BJ (cell line): ENCODE measurements around the gene RPE65. TPM values are rescaled to one million over a fixed set of nuclear protein-coding genes. Genes with fewer than 3 reads are reported as not detected.

ENCODE experiments used
- CTCF ChIA-PET: fragments of 350-600 bp; formaldehyde crosslinking; extraction: SDS; loops from one replicate; lab custom pipeline; 2021; ENCODE audit warnings: antibody characterized with exemption, inconsistent platforms; lab: Yijun Ruan, JAX
- POLR2A ChIA-PET: fragments of 300-600 bp; sonication (Branson Sonifier 250); formaldehyde crosslinking; extraction: SDS; loops from one replicate; lab custom pipeline; 2021; ENCODE audit warnings: antibody characterized with exemption; lab: Charles Lee
- DNase-seq: peaks from one replicate; pipeline ENCODE4 v3.0.0-alpha.2; 2011; ENCODE audit warnings: low read depth
- H3K27me3 ChIP-seq: 2 replicates; pipeline ENCODE4 v1.6.0; 2011; ENCODE audit warnings: low read length; ENCODE audit not compliant: control insufficient read depth, insufficient read depth
- H3K36me3 ChIP-seq: 2 replicates; pipeline ENCODE4 v1.5.1; 2011; ENCODE audit warnings: low read length; ENCODE audit not compliant: control insufficient read depth, insufficient read depth
- H3K4me3 ChIP-seq: 2 replicates; pipeline ENCODE4 v1.5.1; 2011; ENCODE audit warnings: low read depth, mild to moderate bottlenecking, control low read depth, low read length
- polyA plus RNA-seq: library from polyadenylated mRNA; depleted of rRNA; stranded (reverse); fragments of >200 nt; gene quantifications from 2 replicates; pipeline ENCODE4 v1.2.3, GENCODE V29; 2011
- TF ChIP-seq, protein P1 (sequence below): IDR thresholded peaks from 2 replicates; pipeline ENCODE4 v1.5.1; 2011; ENCODE audit warnings: low read depth, mild to moderate bottlenecking, control low read depth, inconsistent platforms, low read length, moderate library complexity; ENCODE audit not compliant: insufficient read depth

The RPE65 gene
- polyA plus RNA-seq, 1 experiment = not detected

DNA sequence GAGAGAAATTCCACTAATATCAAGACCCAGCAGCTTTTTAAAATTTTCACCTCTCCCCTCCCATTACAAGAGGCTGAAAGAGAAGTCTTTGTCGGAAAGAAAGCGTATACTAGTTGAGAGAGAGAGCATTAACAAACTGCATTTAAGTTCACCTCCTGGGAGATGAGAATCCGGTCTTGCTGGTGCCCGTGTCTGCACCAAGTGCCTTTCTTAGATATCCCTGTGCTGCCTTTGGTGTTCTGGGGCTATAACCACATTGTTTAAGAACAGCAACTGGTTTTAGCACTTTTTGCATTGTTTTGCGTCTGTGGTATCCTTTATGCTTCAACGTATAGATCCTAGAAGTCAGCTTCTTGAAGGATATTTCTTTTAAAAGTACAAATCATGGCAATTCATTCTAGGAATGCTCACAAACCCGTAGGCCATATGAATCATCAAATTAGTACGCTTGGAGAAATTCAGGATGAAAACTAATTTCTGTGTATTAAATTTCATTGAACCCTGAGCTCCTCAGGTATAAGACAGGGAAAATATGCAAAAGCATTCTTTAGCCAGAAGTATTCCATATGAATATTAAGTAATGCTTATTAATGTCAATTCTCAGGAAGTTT lies 3.4 kb upstream of the RPE65 start:
- Histone ChIP-seq H3K36me3 (no peaks in the 10 kb centered on the region), H3K4me3 (no peak overlapping the region), H3K27me3 (no peaks in the 10 kb centered on the region; the same call in 1 of the 2 replicates)
- ChIA-PET CTCF (interaction anchor here (0.6 to 1.5 kb wide), 4 partner anchors 10 to 26 kb away, joined by 3 to 5 read pairs (median 3); no protein-coding TSS in a partner anchor), POLR2A (no interaction called here)
- no peak for DNase-seq
- TF ChIP-seq, protein P1, sequence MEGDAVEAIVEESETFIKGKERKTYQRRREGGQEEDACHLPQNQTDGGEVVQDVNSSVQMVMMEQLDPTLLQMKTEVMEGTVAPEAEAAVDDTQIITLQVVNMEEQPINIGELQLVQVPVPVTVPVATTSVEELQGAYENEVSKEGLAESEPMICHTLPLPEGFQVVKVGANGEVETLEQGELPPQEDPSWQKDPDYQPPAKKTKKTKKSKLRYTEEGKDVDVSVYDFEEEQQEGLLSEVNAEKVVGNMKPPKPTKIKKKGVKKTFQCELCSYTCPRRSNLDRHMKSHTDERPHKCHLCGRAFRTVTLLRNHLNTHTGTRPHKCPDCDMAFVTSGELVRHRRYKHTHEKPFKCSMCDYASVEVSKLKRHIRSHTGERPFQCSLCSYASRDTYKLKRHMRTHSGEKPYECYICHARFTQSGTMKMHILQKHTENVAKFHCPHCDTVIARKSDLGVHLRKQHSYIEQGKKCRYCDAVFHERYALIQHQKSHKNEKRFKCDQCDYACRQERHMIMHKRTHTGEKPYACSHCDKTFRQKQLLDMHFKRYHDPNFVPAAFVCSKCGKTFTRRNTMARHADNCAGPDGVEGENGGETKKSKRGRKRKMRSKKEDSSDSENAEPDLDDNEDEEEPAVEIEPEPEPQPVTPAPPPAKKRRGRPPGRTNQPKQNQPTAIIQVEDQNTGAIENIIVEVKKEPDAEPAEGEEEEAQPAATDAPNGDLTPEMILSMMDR = no peak

DNA sequence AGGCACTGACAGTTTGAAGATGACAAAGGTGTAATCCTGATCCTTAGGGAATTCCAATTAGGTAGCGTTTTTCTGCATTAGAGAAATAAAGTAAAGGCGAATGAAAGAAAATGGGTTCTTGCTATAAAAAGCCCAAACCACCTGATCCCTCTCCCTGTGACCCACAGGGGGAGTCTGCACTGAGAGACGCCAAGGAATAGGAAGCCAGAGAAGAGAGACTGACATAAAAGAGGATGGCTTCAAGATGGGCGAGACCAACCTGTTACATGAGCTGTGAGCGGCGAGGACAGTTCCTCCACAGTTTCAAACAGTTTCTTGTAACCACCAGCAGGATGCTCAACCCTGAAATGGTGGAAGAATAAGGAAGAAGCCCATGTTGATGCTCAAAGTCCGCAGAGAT lies 1.4 kb downstream of the RPE65 start:
- no peaks in the 10 kb centered on the region for H3K36me3 ChIP-seq
- TF ChIP-seq, protein P1 = no peak
- POLR2A ChIA-PET = no interaction called here
- no peak overlapping the region for H3K4me3 ChIP-seq
- CTCF ChIA-PET = interaction anchor here (0.9 to 1.0 kb wide), 2 partner anchors 12 to 49 kb away, joined by 3 to 5 read pairs; partner anchors contain the start of gene DEPDC1
- H3K27me3 ChIP-seq = no peaks in the 10 kb centered on the region; the same call in 1 of the 2 replicates
- no peak for DNase-seq

DNA sequence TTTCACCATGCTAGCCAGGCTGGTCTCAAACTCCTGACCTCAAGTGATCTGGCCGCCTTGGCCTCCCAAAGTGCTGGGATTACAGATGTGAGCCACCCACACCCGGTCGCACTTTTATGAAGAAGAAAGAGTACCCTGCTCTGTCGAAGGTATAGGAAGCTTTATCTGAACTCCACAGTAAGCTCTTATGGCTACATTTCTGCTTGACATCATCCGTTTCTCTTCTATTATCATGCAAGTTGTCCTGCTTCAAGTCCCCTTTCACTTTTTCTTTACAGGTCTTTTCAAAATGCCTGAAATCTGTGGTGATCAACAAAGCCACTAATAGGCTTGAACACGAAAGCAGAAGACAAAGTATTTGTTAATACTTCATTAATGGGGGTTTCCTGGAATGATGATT lies 4.0 kb downstream of the RPE65 start:
- no peaks in the 10 kb centered on the region; the same call in 1 of the 2 replicates for H3K27me3 ChIP-seq
- no peak overlapping the region for H3K4me3 ChIP-seq
- ChIA-PET CTCF (interaction anchor here (1.2 kb wide), 1 partner anchor 8 kb away, joined by 4 read pairs; no protein-coding TSS in a partner anchor), POLR2A (no interaction called here)
- no peaks in the 10 kb centered on the region for H3K36me3 ChIP-seq
- DNase-seq = no peak
- TF ChIP-seq, protein P1 = no peak

DNA sequence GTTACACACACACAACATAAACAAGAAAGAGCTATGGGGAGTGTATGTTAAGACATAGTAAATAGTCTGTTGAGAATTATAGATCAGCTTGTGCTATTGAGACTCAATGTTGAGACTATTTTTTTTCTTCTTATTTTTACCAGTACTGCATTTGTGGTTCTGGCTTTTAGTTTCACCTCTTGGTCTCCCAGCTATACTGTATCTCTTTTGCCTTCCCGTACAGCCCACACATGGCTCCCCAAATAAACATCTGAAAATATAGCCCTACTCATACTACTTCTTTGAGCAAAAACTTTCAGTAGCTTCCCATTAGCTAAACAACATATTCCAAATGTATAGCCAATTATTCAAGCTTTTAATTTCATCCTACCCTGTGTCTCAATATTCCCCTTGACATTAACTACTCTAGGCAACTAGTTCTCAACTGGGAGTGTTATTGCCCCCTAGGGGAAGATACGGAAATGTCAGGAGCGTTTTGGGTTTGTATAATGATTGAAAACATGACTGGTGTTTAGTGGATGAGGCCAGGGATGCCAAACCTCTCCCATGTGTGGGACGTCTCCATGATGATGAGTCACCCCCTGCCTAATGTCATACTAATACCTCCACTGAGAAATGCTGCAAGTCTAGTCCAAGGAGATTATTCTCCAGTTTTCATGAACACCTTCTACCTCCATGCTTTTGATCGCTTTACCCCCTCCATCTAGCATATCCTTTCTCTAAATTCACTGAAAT lies 6.8 kb downstream of the RPE65 start:
- POLR2A ChIA-PET = no interaction called here
- H3K27me3 ChIP-seq = no peaks in the 10 kb centered on the region
- CTCF ChIA-PET = interaction anchor here (0.6 to 2.6 kb wide), 13 partner anchors 10 to 326 kb away, joined by 3 to 19 read pairs (median 3); no protein-coding TSS in a partner anchor

More for the DNA sequence above, 6.8 kb downstream of the RPE65 start:
- Histone ChIP-seq H3K36me3 (no peaks in the 10 kb centered on the region), H3K4me3 (no peak overlapping the region)
- peak; percentile 2 for DNase-seq
- TF ChIP-seq, protein P1 = peak; percentile 66
